WTC11 (cell line): Measurements from ENCODE around the gene CYP21A2. TPM values are rescaled to one million over a fixed set of nuclear protein-coding genes. Genes with fewer than 3 reads are reported as not detected.
"Not testable (repeated sequence)": the region's sequence is repeated elsewhere in the genome, so short reads cannot be mapped to it uniquely, and the experiment has no call there.

Source experiments
- ATAC-seq: fragments of 200-7000 bp; cut with Tn5 transposase; 2 replicates; pipeline ENCODE4 v1.10.0; 2021; ENCODE audit warnings: mild to moderate bottlenecking, moderate library complexity
- CTCF ChIA-PET: fragments of 300-600 bp; sonication (Branson Sonifier 250); formaldehyde crosslinking; loops from one replicate; lab custom pipeline; 2021; ENCODE audit warnings: antibody characterized with exemption; lab: Charles Lee
- POLR2A ChIA-PET: fragments of 350-600 bp; sonication (Branson Sonifier 250); formaldehyde crosslinking; loops from one replicate; lab custom pipeline; 2021; ENCODE audit warnings: antibody characterized with exemption; lab: Charles Lee
- DNase-seq: peaks from one replicate; pipeline ENCODE4 v3.0.0; 2021; ENCODE audit warnings: low spot score
- H3K27ac Mint-ChIP-seq: 2 replicates; pipeline ENCODE4 v1.8.0; 2021; ENCODE audit warnings: mixed read lengths
- H3K27me3 Mint-ChIP-seq: 2 replicates; pipeline ENCODE4 v1.8.0; 2021; ENCODE audit warnings: low read depth, mild to moderate bottlenecking, moderate library complexity, mixed read lengths
- H3K36me3 Mint-ChIP-seq: 2 replicates; pipeline ENCODE4 v1.8.0; 2021; ENCODE audit warnings: mixed read lengths
- H3K4me1 Mint-ChIP-seq: 2 replicates; pipeline ENCODE4 v1.8.0; 2022; ENCODE audit warnings: mixed read lengths
- H3K4me3 Mint-ChIP-seq: 2 replicates; pipeline ENCODE4 v1.8.0; 2021; ENCODE audit warnings: mild to moderate bottlenecking, moderate library complexity, mixed read lengths
- H3K9me3 Mint-ChIP-seq: 2 replicates; pipeline ENCODE4 v1.8.0; 2021; ENCODE audit warnings: mixed read lengths
- CREM ChIP-seq: sonication (generic); formaldehyde crosslinking; IDR thresholded peaks from 2 replicates; pipeline ENCODE4 v1.8.1; 2022; ENCODE audit warnings: mild to moderate bottlenecking, missing genetic modification reagents, moderate library complexity
- CTCF ChIP-seq: fragments of 200-600 bp; IDR thresholded peaks from 2 replicates; pipeline ENCODE4 v1.8.0; 2022; ENCODE audit warnings: antibody characterized with exemption
- E2F1 ChIP-seq: sonication (generic); formaldehyde crosslinking; IDR thresholded peaks from 2 replicates; pipeline ENCODE4 v1.8.0; 2022; ENCODE audit warnings: mild to moderate bottlenecking, missing genetic modification reagents
- E2F5 ChIP-seq: sonication (generic); formaldehyde crosslinking; IDR thresholded peaks from 2 replicates; pipeline ENCODE4 v1.8.1; 2022; ENCODE audit warnings: mild to moderate bottlenecking, moderate library complexity, missing genetic modification reagents
- GABPB1 ChIP-seq: sonication (generic); formaldehyde crosslinking; IDR thresholded peaks from 2 replicates; pipeline ENCODE4 v1.8.1; 2023; ENCODE audit warnings: mild to moderate bottlenecking, missing genetic modification reagents
- HMGXB4 ChIP-seq: sonication (generic); formaldehyde crosslinking; IDR thresholded peaks from 2 replicates; pipeline ENCODE4 v1.8.1; 2023; ENCODE audit warnings: mild to moderate bottlenecking, moderate library complexity, missing genetic modification reagents
- PRDM15 ChIP-seq: sonication (generic); formaldehyde crosslinking; IDR thresholded peaks from 2 replicates; pipeline ENCODE4 v1.8.0; 2022; ENCODE audit warnings: missing genetic modification reagents
- PRRX2 ChIP-seq: fragments of 250-450 bp; sonication (Bioruptor Pico); IDR thresholded peaks from 2 replicates; pipeline ENCODE4 v1.8.0; 2021; ENCODE audit warnings: mild to moderate bottlenecking
- total RNA-seq: library from RNA; stranded (reverse); gene quantifications from 3 replicates; pipeline ENCODE4 v1.2.3, GENCODE V29; 2021

CYP21A2 gene
- total RNA-seq, 1 experiment from 2014 or later = 1.2 TPM

GRCh38 chr6:32047855-32048766 lies 9.9 kb downstream of the CYP21A2 start:
- ATAC-seq (peak; percentile 71), DNase-seq (peak; percentile 88)
- H3K9me3 Mint-ChIP-seq = no peaks in the 10 kb centered on the region
- H3K36me3 Mint-ChIP-seq = no peaks in the 10 kb centered on the region
- H3K27me3 Mint-ChIP-seq = no peaks in the 10 kb centered on the region; the same call in 1 of the 2 replicates
- H3K4me1 Mint-ChIP-seq = peaks cover 2% of the 10 kb centered on the region; the same call in 1 of the 2 replicates
- H3K27ac Mint-ChIP-seq = no peak overlapping the region
- ChIA-PET CTCF (interaction anchor here (0.5 to 3.5 kb wide), 34 partner anchors 9 to 819 kb away, joined by 3 to 23 read pairs (median 4); partner anchors contain the start of genes AGPAT1, EHMT2, FKBPL and NEU1), POLR2A (interaction anchor here (0.6 to 0.7 kb wide), 2 partner anchors 99 to 924 kb away, joined by 3 read pairs; no protein-coding TSS in a partner anchor)
- H3K4me3 Mint-ChIP-seq = no peak overlapping the region
- TF ChIP-seq CTCF (peak; percentile 92), PRDM15 (CRISPR knock-in tag) (0 out of 2 replicates have a peak, but pooled peaks have one; percentile 20), PRRX2 (CRISPR knock-in tag) (no peak), E2F1 (no peak), E2F5 (CRISPR knock-in tag) (0 out of 2 replicates have a peak, but pooled peaks have one; percentile 29), CREM (CRISPR knock-in tag) (no peak), GABPB1 (CRISPR knock-in tag) (0 out of 2 replicates have a peak, but pooled peaks have one; percentile 8), HMGXB4 (CRISPR knock-in tag) (peak; percentile 48)
- TF ChIP-seq, all 79 proteins: peak for 5

GRCh38 chr6:32049149-32049548 lies 10.9 kb downstream of the CYP21A2 start:
- H3K36me3 Mint-ChIP-seq, H3K27me3 Mint-ChIP-seq, H3K9me3 Mint-ChIP-seq, POLR2A ChIA-PET, ATAC-seq, H3K4me1 Mint-ChIP-seq, DNase-seq, H3K4me3 Mint-ChIP-seq, H3K27ac Mint-ChIP-seq: not testable (repeated sequence)
- CTCF ChIA-PET = interaction anchor here (1.7 to 3.5 kb wide), 6 partner anchors 10 to 97 kb away, joined by 4 to 20 read pairs (median 15); partner anchors contain the start of gene FKBPL

GRCh38 chr6:32049736-32050135 lies 11.5 kb downstream of the CYP21A2 start:
- H3K27me3 Mint-ChIP-seq, H3K9me3 Mint-ChIP-seq, H3K36me3 Mint-ChIP-seq, CTCF ChIA-PET, H3K4me3 Mint-ChIP-seq, POLR2A ChIA-PET, ATAC-seq, H3K4me1 Mint-ChIP-seq, H3K27ac Mint-ChIP-seq, DNase-seq: not testable (repeated sequence)
